ENCODE results near the gene MAP2. TPM values are rescaled to one million over a fixed set of nuclear protein-coding genes. Genes with fewer than 3 reads are reported as not detected.

Gene MAP2
- total RNA-seq, 2 donors from 2014 or later = 1.6 to 2.1 TPM

GRCh38 chr2:209609531-209609930, 185.7 kb downstream of the MAP2 start:
- ATAC-seq = no peak

DNA sequence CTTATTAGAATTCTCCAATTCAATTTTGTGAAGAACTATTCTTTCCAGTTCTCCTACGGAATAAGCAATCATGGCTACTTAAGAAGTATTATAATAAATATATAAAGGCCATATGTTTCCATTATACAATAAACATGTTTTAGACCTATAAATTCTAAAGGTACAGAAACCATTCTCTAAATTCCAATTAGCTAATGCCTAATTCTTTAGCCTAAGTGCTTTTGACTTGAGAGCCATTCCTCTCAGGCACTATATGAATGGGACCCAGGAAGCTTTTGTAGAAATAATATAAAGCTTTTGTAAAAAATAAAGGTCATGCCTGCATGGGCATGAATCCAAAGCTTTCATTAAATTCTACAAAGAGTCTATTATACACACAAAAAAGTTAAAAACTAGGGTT, 186.8 kb downstream of the MAP2 start:
- ATAC-seq (no peak), DNase-seq (no peak)
- intact Hi-C loops (cut with DNase I, micrococcal nuclease) = no loop called here

More at GRCh38 chr2:209609531-209609930, 185.7 kb downstream of the MAP2 start:
- no peak for DNase-seq
- intact Hi-C loops (cut with DNase I, micrococcal nuclease) = no loop called here

DNA sequence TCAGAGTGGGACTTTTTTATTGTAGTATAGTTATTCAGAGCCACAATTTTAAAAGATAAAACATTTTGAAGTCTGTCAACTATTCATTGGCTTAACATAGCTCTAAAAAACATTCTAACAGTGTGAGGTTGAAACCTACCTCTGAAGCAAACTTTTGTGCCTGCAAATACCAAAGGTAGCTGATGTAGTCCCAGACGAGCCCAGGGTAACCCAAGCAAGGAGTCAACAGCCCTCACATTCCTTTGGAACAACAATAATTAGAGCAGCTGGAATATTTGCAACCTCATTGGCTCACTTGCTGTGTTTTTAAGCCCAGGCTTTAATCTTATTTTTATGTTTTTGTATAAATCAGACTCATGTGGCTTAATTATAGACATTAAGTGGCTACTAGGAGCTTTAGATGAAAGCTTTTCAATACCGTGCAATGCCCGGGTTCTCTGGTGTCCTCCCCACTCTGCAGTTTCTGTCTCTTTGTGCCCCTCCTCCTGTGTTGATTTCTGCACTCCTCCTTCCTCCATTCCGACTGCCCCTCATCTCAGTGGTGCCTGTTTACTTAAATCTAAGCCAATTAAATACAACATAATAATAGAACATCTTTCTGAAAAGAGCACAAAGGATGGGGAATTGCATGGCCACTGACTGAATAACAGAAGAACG, 189.9 kb downstream of the MAP2 start:
- DNase-seq = no peak
- intact Hi-C loops (cut with DNase I, micrococcal nuclease) = no loop called here
- no peak for ATAC-seq

DNA sequence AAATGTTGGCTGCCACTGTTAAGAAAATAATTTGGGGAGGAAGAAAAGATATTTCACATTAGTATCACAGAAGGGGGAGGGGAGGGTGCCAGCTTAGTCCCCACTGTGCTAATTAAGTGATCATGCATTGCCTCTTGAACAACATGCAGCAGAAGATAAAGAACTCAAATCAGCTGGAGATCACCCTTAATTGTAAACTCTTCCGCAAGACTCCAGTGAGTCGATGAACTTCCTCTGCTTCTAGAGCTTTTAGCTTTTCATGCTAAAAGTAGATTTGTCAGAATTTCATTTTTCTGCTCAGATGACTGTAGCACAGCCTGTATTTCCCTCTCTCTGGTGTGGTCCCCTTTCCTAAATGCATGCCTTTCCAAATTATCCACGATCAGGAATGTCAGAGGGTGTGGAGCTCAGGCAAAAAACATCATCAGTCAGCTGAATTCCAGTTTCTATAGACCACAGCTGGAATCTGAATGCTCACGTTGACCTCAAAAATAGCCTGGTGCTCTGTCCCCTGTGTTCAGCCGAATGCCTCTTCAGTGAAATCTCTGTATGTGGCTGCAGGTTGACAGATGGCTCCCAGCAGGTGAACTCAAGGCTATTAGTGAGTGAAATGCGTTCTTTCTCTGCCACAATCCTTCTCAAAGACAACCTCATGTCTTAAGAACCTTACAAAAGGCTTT, 191.0 kb downstream of the MAP2 start:
- intact Hi-C loops (cut with DNase I, micrococcal nuclease) = no loop called here
- no peak for ATAC-seq

DNA sequence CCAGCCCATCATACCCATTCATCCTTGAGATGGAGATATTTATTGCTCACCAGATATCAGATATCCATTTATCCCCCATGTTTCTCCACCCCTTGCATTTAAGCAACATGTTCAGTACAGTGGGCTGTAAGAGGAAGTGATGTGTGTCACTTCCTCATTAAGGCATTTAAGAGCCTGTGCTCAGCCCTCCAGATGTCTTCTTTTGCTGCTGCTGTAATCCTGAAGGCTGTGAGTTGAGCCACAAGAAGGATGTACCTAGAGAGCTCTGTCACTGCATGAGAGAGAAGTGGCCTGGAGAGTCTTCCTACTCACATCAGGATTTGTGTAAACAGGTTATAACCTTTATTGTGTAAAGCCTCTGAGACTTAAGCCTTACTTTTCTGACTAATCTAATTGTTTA, 195.9 kb downstream of the MAP2 start:
- intact Hi-C loops (cut with DNase I, micrococcal nuclease) = no loop called here
- ATAC-seq (no peak), DNase-seq (no peak)

More for the DNA sequence above, 191.0 kb downstream of the MAP2 start:
- DNase-seq = no peak

- intact Hi-C loops (cut with DNase I, micrococcal nuclease) = no loop called here
- DNase-seq (no peak), ATAC-seq (no peak)
Observed at GRCh38 chr2:209624192-209624938, 200.5 kb downstream of the MAP2 start.

DNA sequence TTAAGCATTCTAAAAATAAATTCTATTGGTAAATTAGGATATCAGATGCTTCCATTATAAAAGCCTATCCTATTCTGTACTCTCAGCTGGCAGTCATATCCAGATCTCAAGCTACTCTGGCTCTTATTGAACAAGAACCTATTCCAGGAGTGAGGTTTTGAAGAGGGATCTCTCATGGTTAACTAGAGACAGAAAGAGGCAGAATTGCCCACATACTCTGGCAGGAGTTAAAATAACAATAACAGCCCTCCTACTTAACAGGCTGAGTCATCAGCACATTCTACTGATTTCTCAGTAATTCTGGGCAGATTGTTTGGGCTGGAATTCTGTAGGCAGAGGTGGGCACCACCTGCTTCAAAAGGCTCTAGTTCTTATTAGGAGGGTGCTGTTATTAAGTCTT, 205.8 kb downstream of the MAP2 start:
- intact Hi-C loops (cut with DNase I, micrococcal nuclease) = no loop called here
- DNase-seq = no peak
- no peak for ATAC-seq

DNA sequence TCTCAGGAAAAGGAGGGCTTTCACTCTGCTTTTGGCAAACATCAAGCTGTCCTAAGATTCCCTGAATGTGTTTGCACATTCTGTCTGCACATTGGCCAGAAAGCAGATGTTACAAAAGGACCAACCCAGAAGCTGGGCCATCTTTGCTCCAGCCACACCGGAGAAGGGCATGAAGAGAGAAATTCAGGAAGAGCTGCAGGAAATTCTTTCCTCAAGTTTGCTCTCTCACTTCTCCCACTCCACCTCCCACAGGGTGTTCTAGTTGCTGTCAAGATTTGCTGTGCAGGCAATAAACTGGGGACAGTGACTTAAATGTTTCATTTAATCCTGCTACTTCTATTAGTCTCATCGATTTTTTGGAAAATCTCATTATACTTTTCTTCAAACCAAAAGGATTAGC, 210.1 kb downstream of the MAP2 start:
- intact Hi-C loops (cut with DNase I, micrococcal nuclease) = no loop called here
- DNase-seq (no peak), ATAC-seq (no peak)

GRCh38 chr2:209636076-209636475, 212.2 kb downstream of the MAP2 start:
- no peak for ATAC-seq
- DNase-seq = no peak
- intact Hi-C loops (cut with DNase I, micrococcal nuclease) = no loop called here

- DNase-seq (no peak), ATAC-seq (no peak)
- intact Hi-C loops (cut with DNase I, micrococcal nuclease) = no loop called here
Observed at GRCh38 chr2:209637293-209637692, 213.4 kb downstream of the MAP2 start.

GRCh38 chr2:209638346-209638745, 214.5 kb downstream of the MAP2 start:
- DNase-seq = no peak
- intact Hi-C loops (cut with DNase I, micrococcal nuclease) = no loop called here
- ATAC-seq = no peak

DNA sequence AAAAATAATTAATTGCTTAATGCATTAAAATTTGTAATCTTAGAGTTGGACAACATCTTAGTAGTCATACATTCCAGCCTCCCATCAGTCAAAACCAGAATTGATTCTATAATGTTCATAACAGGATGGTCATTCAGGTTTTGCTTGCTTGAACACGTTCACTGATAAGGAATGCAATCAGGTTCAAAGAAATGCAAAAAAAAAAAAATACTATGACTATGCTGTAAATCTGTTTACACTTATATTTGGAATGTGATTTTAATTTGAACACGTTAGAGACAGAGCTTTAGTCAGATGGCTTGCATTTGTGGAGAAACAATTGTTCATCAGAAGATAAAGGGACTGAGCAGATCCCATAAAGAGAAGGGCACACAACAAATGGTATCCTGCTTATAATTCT, 216.5 kb downstream of the MAP2 start:
- ATAC-seq (no peak), DNase-seq (no peak)
- intact Hi-C loops (cut with DNase I, micrococcal nuclease) = no loop called here

GRCh38 chr2:209642146-209642820, 218.4 kb downstream of the MAP2 start:
- no peak for ATAC-seq
- no peak for DNase-seq
- intact Hi-C loops (cut with DNase I, micrococcal nuclease) = no loop called here

DNA sequence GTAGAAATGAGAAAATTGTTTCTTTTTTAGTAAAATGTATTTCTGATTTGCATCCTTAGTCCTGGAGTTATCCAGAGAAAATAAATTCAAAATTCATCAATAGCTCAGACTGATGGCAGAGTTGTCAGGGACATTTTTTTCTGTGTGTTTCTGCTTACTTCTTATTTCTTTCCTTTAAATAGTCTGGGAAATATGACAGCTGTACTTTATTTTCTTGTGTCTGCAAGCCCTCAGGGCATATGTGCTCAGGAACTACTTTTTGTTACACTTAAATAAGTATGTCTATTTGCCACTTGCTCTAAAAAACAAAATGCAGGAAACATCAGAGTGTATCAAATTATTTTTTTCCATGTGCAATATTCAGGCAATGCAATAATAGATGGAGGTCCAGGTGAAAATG, 221.0 kb downstream of the MAP2 start:
- DNase-seq (no peak), ATAC-seq (no peak)
- intact Hi-C loops (cut with DNase I, micrococcal nuclease) = no loop called here

DNA sequence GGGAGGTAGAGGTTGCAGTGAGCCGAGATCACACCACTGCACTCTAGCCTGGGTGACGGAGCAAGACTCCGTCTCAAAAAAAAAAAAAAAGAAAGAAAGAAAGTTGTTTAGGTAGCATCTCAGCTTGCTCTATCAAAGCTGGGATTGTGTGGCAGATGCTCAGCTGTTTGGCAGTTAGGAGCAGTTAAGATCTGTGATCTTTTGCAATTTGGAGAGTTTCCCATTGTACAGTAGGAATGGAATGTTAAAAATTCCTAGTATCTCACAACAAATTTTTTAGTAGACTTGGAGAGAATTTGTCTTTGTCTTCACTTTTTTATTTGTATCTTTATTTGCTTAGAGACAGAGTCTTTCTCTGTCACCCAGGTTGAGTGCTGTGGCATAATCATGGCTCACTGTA, 224.9 kb downstream of the MAP2 start:
- intact Hi-C loops (cut with DNase I, micrococcal nuclease) = no loop called here
- no peak for DNase-seq
- no peak for ATAC-seq

DNA sequence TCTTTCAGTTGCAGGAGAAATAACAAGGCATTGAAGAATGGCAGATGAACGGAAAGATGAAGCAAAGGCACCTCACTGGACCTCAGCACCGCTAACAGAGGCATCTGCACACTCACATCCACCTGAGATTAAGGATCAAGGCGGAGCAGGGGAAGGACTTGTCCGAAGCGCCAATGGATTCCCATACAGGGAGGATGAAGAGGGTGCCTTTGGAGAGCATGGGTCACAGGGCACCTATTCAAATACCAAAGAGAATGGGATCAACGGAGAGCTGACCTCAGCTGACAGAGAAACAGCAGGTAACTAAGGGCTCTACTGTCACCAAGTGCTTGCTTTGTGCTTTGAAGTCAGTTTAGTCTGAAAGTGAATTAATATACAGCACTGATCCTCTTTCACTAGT, 229.3 kb downstream of the MAP2 start:
- intact Hi-C loops (cut with DNase I, micrococcal nuclease) = no loop called here
- ATAC-seq = no peak
- DNase-seq = no peak

DNA sequence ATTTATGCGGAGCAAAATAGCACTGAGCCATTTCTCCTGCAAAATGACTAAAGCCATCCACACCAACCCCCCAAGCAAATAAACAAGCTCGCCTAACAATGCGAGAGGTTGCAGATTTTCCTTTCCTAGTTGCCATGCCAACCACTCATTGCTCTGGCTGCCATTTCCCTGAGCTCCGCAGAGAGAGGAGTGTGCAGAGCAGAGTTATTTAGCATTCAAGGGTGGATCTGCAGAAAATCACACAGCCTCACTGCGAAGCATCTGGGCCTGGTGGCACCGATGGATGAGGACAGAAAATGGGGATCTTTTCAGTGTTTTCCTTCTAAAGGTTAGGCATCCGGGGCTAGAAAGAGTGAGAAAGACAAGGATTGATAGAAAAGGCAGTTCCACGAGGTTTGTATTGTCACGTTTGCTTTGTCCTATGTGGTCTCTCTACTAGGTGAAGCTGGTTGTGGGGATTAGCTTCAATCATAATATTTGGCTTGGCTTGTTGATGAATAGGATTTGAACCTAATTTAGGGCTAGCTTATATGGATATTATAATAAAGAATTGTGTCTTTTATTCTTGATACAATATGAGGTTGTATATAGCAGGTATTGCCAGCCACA, 237.5 kb downstream of the MAP2 start:
- intact Hi-C loops (cut with DNase I, micrococcal nuclease) = loop anchor here in 1 of 2 donors (5.0 kb wide), 1 partner anchor 99 kb away; no protein-coding TSS in a partner anchor
- DNase-seq (no peak), ATAC-seq (no peak)

GRCh38 chr2:209662021-209662420, 238.2 kb downstream of the MAP2 start:
- DNase-seq (no peak), ATAC-seq (no peak)
- intact Hi-C loops (cut with DNase I, micrococcal nuclease) = loop anchor here in 1 of 2 donors (5.0 kb wide), 1 partner anchor 100 kb away; no protein-coding TSS in a partner anchor

- intact Hi-C loops (cut with DNase I, micrococcal nuclease) = loop anchor here in 1 of 2 donors (5.0 kb wide), 1 partner anchor 101 kb away; no protein-coding TSS in a partner anchor
- no peak for ATAC-seq
- no peak for DNase-seq
Observed at GRCh38 chr2:209663139-209663538, 239.3 kb downstream of the MAP2 start.

All from left colon (tissue), 2 donors.